Uterus (tissue), 4 donors: Measurements from ENCODE around the gene LMNA. TPM values are rescaled to one million over a fixed set of nuclear protein-coding genes. Genes with fewer than 3 reads are reported as not detected.

Experiments used
- DNase-seq, 2 donors: peaks; one replicate each; pipeline ENCODE4 v3.0.0-alpha.2; 2019 to 2020
- H3K27ac ChIP-seq, 2 donors: fragments of 200-600 bp; sonication (generic); 1 replicate in 1 of 2; 2 replicates in 1 of 2; pipeline ENCODE4 v1.5.1; 2016 to 2018
- H3K27me3 ChIP-seq, 2 donors: fragments of 200-600 bp; sonication (generic); one replicate each; pipeline ENCODE4 v1.5.1; 2018 to 2019; ENCODE audit warnings: control low read depth in 1 of 2
- H3K36me3 ChIP-seq, 2 donors: fragments of 200-600 bp; sonication (generic); one replicate each; pipeline ENCODE4 v1.5.1; 2019; ENCODE audit warnings: control low read depth in 1 of 2
- H3K4me1 ChIP-seq, 2 donors: fragments of 200-600 bp; sonication (generic); one replicate each; pipeline ENCODE4 v1.5.1; 2018 to 2019; ENCODE audit warnings: control low read depth in 1 of 2
- H3K4me3 ChIP-seq, 2 donors: fragments of 200-600 bp; sonication (generic); 1 replicate in 1 of 2; 2 replicates in 1 of 2; pipeline ENCODE4 v1.5.1; 2018 to 2019; ENCODE audit warnings: mild to moderate bottlenecking in 1 of 2
- H3K9me3 ChIP-seq, 2 donors: fragments of 200-600 bp; sonication (generic); one replicate each; pipeline ENCODE4 v1.5.1; 2019; ENCODE audit warnings: control low read depth in 1 of 2
- POLR2A ChIP-seq, 2 donors: fragments of 450-650 bp; IDR thresholded peaks; one replicate each; pipeline ENCODE4 v1.6.1; 2016; ENCODE audit warnings: antibody characterized with exemption in 2 of 2, mild to moderate bottlenecking in 1 of 2, moderate library complexity in 1 of 2
- intact Hi-C: fragments of 100-400 bp; cut with DNase I; formaldehyde crosslinking; loops from one replicate; pipeline ENCODE4 v1.15.1; 2023; ENCODE audit warnings: low total_unique reads
- total RNA-seq, 4 donors: library from RNA; depleted of rRNA in 3 of 4; stranded (reverse); fragments of >200 nt in 3 of 4; gene quantifications; one replicate each; pipeline versions ENCODE4 v1.1.0 to v1.2.4, GENCODE V29; 2014 to 2023
- TF ChIP-seq, protein P1 (sequence below), 4 experiments: fragments of 200-600 bp in 2 of 4; fragments of 450-650 bp in 2 of 4; sonication (generic) in 2 of 4; IDR thresholded peaks; one replicate each; pipeline ENCODE4 v1.5.1; 2016 to 2019; ENCODE audit warnings: antibody characterized with exemption in 4 of 4, mild to moderate bottlenecking in 2 of 4, moderate library complexity in 1 of 4
- donor health status: DM: yes; HTN: yes; CAD: no.

LMNA gene
- total RNA-seq, 4 donors from 2014 or later: 245 to 533 (median 373) TPM

- TF ChIP-seq, protein P1, sequence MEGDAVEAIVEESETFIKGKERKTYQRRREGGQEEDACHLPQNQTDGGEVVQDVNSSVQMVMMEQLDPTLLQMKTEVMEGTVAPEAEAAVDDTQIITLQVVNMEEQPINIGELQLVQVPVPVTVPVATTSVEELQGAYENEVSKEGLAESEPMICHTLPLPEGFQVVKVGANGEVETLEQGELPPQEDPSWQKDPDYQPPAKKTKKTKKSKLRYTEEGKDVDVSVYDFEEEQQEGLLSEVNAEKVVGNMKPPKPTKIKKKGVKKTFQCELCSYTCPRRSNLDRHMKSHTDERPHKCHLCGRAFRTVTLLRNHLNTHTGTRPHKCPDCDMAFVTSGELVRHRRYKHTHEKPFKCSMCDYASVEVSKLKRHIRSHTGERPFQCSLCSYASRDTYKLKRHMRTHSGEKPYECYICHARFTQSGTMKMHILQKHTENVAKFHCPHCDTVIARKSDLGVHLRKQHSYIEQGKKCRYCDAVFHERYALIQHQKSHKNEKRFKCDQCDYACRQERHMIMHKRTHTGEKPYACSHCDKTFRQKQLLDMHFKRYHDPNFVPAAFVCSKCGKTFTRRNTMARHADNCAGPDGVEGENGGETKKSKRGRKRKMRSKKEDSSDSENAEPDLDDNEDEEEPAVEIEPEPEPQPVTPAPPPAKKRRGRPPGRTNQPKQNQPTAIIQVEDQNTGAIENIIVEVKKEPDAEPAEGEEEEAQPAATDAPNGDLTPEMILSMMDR (IDR thresholded peaks at IDR 0.05): no peak
- no peak for TF ChIP-seq POLR2A (IDR thresholded peaks at IDR 0.05)
- Histone ChIP-seq H3K36me3 (no peaks in the 10 kb centered on the region), H3K4me3 (no peak within 1 kb of the TSS), H3K27me3 (peaks cover 0 to 2% of the 10 kb centered on the region in 2 donors), H3K4me1 (no peaks in the 10 kb centered on the region), H3K27ac (no peak within 1 kb of the TSS), H3K9me3 (no peaks in the 10 kb centered on the region)
- no peak for DNase-seq
- intact Hi-C loops: no loop called here
These were observed 38.9 kb downstream of the LMNA start, which contains the start of gene SEMA4A for GRCh38 chr1:156153362-156153761. Gene SEMA4A (plus strand): TSS chr1:156153585. CDS start chr1:156154579, 994 bp downstream.

- Histone ChIP-seq H3K9me3 (no peaks in the 10 kb centered on the region), H3K36me3 (no peaks in the 10 kb centered on the region), H3K4me3 (no peak overlapping the region), H3K27me3 (peaks cover 0 to 2% of the 10 kb centered on the region in 2 donors), H3K27ac (no peak overlapping the region), H3K4me1 (no peaks in the 10 kb centered on the region)
- DNase-seq: no peak
- intact Hi-C loops: no loop called here
- TF ChIP-seq, protein P1 (IDR thresholded peaks at IDR 0.05): no peak
- TF ChIP-seq POLR2A (IDR thresholded peaks at IDR 0.05): no peak
These were observed 39.8 kb downstream of the LMNA start for GRCh38 chr1:156154317-156154749.

- DNase-seq: no peak
- H3K9me3 ChIP-seq: no peaks in the 10 kb centered on the region
- intact Hi-C loops: no loop called here
- H3K27me3 ChIP-seq: no peaks in the 10 kb centered on the region
- H3K27ac ChIP-seq: no peak overlapping the region
- H3K36me3 ChIP-seq: no peaks in the 10 kb centered on the region
- H3K4me1 ChIP-seq: no peaks in the 10 kb centered on the region
- TF ChIP-seq POLR2A (IDR thresholded peaks at IDR 0.05): no peak
- TF ChIP-seq, protein P1 (IDR thresholded peaks at IDR 0.05): no peak
- H3K4me3 ChIP-seq: no peak overlapping the region
These were observed 41.4 kb downstream of the LMNA start for GRCh38 chr1:156155756-156156510.

DNA sequence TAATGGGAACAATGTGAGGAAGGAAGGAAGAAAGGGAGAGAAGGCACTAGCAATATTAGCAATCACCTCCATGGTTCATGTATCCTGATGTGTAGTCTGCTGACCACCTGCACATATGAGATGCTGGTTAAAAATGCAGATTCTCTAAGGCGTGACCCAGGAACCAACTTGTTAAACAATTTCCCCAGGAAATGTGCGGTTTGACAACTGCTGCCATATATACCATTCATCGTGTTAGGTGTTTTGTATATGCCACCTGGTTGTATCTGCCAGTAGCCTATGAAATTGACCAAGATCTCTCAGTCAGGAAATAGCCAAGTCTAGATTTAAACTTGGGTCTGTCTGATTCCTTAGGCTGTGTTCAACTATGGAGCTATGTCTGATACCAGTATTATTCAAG lies 43.0 kb downstream of the LMNA start:
- Histone ChIP-seq H3K36me3 (no peaks in the 10 kb centered on the region), H3K27ac (no peak overlapping the region), H3K4me3 (no peak overlapping the region), H3K4me1 (peaks cover 0 to 4% of the 10 kb centered on the region in 2 donors), H3K9me3 (no peaks in the 10 kb centered on the region), H3K27me3 (no peaks in the 10 kb centered on the region)
- DNase-seq: no peak
- intact Hi-C loops: no loop called here
- TF ChIP-seq, protein P1 (IDR thresholded peaks at IDR 0.05): no peak

DNA sequence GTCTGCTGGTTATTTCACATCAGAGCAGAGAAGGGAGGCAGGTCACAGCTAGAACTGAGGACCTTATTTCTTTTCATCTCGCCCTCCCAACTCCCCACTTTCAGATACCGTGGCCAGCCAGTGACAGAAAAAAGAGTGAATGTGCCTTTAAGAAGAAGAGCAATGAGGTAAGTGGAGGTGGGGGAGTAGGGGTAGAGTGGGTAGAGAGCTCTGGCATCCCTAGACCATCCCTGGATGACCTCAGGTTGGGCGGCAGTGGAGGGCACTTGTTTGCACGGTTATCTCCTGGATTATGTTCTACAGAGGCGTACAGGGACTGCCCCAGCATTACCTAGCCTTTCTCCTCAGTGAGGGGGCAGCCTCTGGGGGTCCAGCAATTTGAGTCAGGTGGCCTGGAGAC lies 43.5 kb downstream of the LMNA start:
- H3K4me1 ChIP-seq: peaks cover 0 to 4% of the 10 kb centered on the region in 2 donors
- H3K27me3 ChIP-seq: no peaks in the 10 kb centered on the region
- intact Hi-C loops: no loop called here
- no peak overlapping the region for H3K27ac ChIP-seq
- H3K36me3 ChIP-seq: no peaks in the 10 kb centered on the region
- TF ChIP-seq POLR2A (IDR thresholded peaks at IDR 0.05): no peak
- TF ChIP-seq, protein P1 (IDR thresholded peaks at IDR 0.05): no peak
- no peak overlapping the region for H3K4me3 ChIP-seq
- H3K9me3 ChIP-seq: no peaks in the 10 kb centered on the region
- DNase-seq: no peak
